Measurements from ENCODE around the gene CTU2.

Gene CTU2

DNA sequence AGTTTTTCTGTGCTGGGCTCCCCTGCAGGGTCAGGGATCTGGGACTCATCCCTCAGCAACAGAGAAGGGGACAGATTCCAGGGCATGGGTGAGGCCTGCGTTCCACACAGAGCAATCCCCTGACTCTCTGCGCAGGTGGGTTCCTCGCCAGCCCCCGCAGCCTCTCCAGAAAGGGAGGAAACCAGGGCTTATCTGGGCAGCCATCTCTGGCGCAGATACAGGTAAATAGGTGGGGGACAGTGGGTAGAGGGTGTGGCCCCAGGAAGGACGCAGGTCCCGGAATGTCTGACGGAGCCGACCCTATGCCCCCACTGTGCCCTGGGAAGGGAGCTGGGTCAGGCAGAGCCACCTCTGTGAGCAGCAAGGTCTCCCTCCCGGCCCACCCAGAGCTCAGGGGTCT is 55.5 kb downstream of the CTU2 start:
- no peak for TF ChIP-seq POLR2A (IDR thresholded peaks at IDR 0.05; ENCODE audit: low read depth, low read length)

DNA sequence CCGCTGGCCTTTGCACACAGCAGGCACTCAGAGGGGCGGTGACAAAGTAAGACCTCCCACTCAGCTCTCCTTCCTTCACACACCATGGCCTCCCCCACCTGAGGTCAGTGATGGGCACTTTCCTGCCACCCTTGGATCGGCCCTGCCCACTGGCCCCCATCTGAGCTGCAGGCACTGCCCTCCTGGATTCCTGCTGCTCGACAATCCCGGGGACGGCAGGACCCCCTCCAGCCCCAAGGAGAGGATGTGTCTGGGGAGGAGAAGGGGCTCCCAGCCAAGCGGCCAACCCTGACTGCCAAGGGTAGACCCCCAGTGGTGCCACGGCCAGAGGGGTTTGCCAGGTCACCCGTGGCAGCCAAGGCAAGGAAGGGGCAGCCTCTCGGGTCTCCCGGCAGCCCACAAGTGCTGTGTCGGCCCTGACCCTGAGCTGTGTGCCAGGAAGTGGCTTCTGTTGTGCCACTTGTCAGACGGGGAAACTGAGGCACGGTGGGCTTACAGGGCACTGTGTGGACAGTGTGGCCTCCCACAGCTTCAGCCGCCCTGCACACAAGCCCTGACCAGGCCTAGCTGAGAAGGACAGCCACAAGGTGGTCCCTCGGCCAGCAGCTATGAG is 56.1 kb downstream of the CTU2 start:
- FAIRE-seq: no peak
- no peak for DNase-seq (ENCODE audit: insufficient read length, low spot score)
- no peak for TF ChIP-seq POLR2A (IDR thresholded peaks at IDR 0.05; ENCODE audit: low read depth, low read length)

More for the DNA sequence above, 55.5 kb downstream of the CTU2 start:
- DNase-seq (ENCODE audit: insufficient read length, low spot score) (no peak), FAIRE-seq (no peak)

DNA sequence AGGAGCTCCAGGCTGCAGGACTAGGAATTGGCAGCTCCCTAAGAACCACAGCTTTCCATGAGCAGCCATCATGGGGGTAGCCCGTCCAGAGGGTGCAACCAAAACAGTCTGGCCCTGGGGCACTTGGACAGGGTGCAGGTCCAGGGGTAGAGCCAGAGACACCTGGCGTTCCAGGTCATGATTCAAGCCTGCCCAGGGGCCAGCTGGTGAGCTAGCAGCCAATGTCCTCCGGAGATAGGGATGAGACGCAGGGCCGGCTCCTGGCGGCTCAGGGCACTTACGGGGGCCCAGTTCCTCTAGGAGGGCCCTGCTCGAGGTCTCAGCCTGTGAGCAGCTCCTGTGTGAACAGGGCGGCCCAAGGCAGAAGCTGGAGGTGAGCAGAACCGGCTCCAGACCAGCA is 56.6 kb downstream of the CTU2 start:
- FAIRE-seq (no peak), DNase-seq (ENCODE audit: insufficient read length, low spot score) (no peak)
- TF ChIP-seq POLR2A (IDR thresholded peaks at IDR 0.05; ENCODE audit: low read depth, low read length): no peak

DNA sequence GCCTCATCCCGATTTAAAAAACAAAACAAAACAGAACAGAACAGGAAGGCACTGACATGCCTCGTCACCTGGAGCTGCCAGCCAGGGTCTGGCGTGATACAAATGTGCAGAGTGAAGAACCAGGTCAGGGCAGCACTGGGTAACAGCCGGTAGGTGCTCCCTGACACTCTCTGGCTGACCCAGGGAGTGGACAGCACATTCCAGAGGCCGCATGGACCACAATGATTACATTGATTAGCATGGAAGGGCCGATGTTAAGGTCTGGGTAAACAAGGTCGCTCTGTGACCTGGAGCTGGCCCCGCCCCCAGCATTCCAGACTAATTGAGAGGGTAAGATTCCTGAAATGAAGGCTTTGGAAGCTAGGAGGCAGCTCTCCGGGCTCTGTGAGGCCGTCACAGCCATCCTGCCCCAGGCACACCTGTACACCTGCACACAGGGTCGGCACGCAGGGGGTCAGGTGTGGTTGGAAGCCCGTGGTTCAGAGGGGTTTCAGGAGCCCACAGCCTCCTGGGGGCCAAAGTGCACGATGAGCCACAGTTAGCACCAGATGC is 57.3 kb downstream of the CTU2 start:
- FAIRE-seq (no peak), DNase-seq (ENCODE audit: insufficient read length, low spot score) (no peak)
- TF ChIP-seq POLR2A (IDR thresholded peaks at IDR 0.05; ENCODE audit: low read depth, low read length): no peak

DNA sequence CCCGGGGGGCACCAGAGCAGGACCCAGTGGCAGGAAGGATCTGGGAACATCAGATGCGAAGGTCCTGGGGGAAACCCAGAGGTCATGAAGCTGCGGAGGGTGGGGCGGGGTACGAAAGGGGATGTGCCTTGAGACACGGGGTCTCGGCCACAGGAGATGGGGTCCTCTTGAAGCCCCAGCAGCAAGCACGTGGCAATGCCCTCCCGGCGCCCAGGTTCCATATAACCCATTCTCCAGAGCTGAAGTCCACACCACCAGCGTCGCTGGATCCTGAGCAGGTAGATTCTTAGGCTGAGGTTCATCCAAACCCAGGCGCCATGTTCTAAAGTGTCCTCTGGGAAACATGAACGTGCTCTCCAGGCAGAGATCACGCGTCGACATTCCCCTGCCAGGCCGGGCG is 57.8 kb downstream of the CTU2 start:
- FAIRE-seq: no peak
- no peak for TF ChIP-seq POLR2A (IDR thresholded peaks at IDR 0.05; ENCODE audit: low read depth, low read length)
- no peak for DNase-seq (ENCODE audit: insufficient read length, low spot score)

DNA sequence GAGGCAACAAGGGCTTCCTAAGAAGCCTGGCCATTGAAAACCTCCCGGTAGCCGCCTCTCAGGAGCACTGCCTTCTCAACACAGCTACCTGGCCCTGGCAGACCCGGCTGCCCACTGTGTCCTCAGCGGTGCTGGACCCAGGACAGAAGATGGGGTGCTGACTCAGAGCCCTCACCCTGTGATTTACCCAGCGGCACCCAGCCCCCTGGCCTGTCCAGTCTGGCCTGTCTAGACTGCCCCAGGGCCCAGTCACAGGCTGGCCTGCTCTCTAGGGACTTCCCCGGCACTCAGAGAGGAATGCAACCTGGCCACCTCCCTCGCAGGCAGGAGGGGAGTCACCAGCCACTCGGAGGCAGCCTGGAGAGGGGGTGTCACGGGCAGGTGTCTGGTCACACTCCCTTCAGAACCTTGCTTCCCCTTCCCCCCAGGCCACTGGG is 58.6 kb downstream of the CTU2 start:
- no peak for FAIRE-seq
- peak; percentile 97 for DNase-seq (ENCODE audit: insufficient read length, low spot score)
- TF ChIP-seq POLR2A (IDR thresholded peaks at IDR 0.05; ENCODE audit: low read depth, low read length): no peak
